HEK293 (cell line): ENCODE results near the gene SIGLEC12.

Experiments
- CTCF ChIA-PET: fragments of 350-600 bp; formaldehyde crosslinking; extraction: SDS; loops from one replicate; lab custom pipeline; 2021; ENCODE audit warnings: antibody characterized with exemption; lab: Yijun Ruan, JAX
- POLR2A ChIA-PET: fragments of 300-600 bp; formaldehyde crosslinking; extraction: SDS; loops from one replicate; lab custom pipeline; 2020; ENCODE audit warnings: antibody characterized with exemption, inconsistent platforms; lab: Yijun Ruan, JAX
- H3K27ac ChIP-seq: fragments of 200-500 bp; sonication (Bioruptor generic); 2 replicates; pipeline ENCODE4 v1.5.1; 2014; ENCODE audit warnings: low read depth, low read length, control low read depth, inconsistent platforms; ENCODE audit errors: extremely low read depth
- H3K36me3 ChIP-seq, 2 experiments: fragments of 200-500 bp in 1 of 2; sonication (Bioruptor generic) in 1 of 2; 1 replicate in 1 of 2; 2 replicates in 1 of 2; pipeline ENCODE4 v1.5.1; 2014 to 2017; ENCODE audit warnings: inconsistent platforms in 2 of 2, low read length in 2 of 2; ENCODE audit not compliant: control insufficient read depth in 2 of 2, insufficient read depth in 1 of 2
- H3K4me1 ChIP-seq: fragments of 200-500 bp; sonication (Bioruptor generic); 2 replicates; pipeline ENCODE4 v1.5.1; 2014; ENCODE audit warnings: mild to moderate bottlenecking, low read length, inconsistent platforms; ENCODE audit not compliant: control insufficient read depth, insufficient read depth
- H3K4me3 ChIP-seq: 2 replicates; pipeline ENCODE4 v1.5.1; 2011; ENCODE audit warnings: low read depth, mild to moderate bottlenecking, control low read depth, low read length, moderate library complexity
- H3K9me3 ChIP-seq: fragments of 200-500 bp; sonication (Bioruptor generic); 2 replicates; pipeline ENCODE4 v1.5.1; 2014; ENCODE audit warnings: low read depth, low read length, inconsistent platforms; ENCODE audit not compliant: control insufficient read depth, insufficient read depth
- TCF7L2 ChIP-seq: IDR thresholded peaks from 2 replicates; pipeline ENCODE4 v1.6.1; 2011; ENCODE audit warnings: low read depth, mild to moderate bottlenecking, inconsistent platforms, low read length, moderate library complexity, borderline replicate concordance
- TRIM28 ChIP-seq: IDR thresholded peaks from 2 replicates; pipeline ENCODE4 v1.6.1; 2011; ENCODE audit warnings: low read length, control low read depth, borderline replicate concordance
- ZNF112 ChIP-seq: fragments of 450-650 bp; formaldehyde crosslinking; IDR thresholded peaks from 2 replicates; pipeline ENCODE4 v1.5.0; 2017; ENCODE audit warnings: missing biosample characterization, missing genetic modification characterization
- ZNF211 ChIP-seq: fragments of 450-650 bp; formaldehyde crosslinking; IDR thresholded peaks from 2 replicates; pipeline ENCODE4 v1.5.1; 2016; ENCODE audit warnings: low read depth, missing biosample characterization, missing genetic modification characterization
- ZNF404 ChIP-seq: fragments of 450-650 bp; formaldehyde crosslinking; IDR thresholded peaks from 2 replicates; pipeline ENCODE4 v1.5.1; 2017; ENCODE audit warnings: missing biosample characterization, missing genetic modification characterization
- ZNF561 ChIP-seq: fragments of 450-650 bp; IDR thresholded peaks from 2 replicates; pipeline ENCODE4 v1.5.1; 2018; ENCODE audit warnings: missing biosample characterization, missing genetic modification characterization, borderline replicate concordance
- ZNF670 ChIP-seq: fragments of 450-650 bp; formaldehyde crosslinking; IDR thresholded peaks from 2 replicates; pipeline ENCODE4 v1.5.1; 2016; ENCODE audit warnings: missing biosample characterization, missing genetic modification characterization, low read depth
- ZNF843 ChIP-seq: fragments of 450-650 bp; formaldehyde crosslinking; IDR thresholded peaks from 2 replicates; pipeline ENCODE4 v1.5.1; 2016; ENCODE audit warnings: missing biosample characterization, missing genetic modification characterization
- ZSCAN30 ChIP-seq: fragments of 450-650 bp; IDR thresholded peaks from 2 replicates; pipeline ENCODE4 v1.5.1; 2018; ENCODE audit warnings: missing biosample characterization, mild to moderate bottlenecking, missing genetic modification characterization, moderate library complexity
- TF ChIP-seq, protein P1 (sequence below): IDR thresholded peaks from 2 replicates; pipeline ENCODE4 v1.6.1; 2011; ENCODE audit warnings: mild to moderate bottlenecking, low read depth, low read length, borderline replicate concordance
- TF ChIP-seq, protein P2 (sequence below): fragments of 450-650 bp; formaldehyde crosslinking; IDR thresholded peaks from 2 replicates; pipeline ENCODE4 v1.5.1; 2016; ENCODE audit warnings: missing biosample characterization, missing genetic modification characterization
- TF ChIP-seq, protein P3 (sequence below): fragments of 450-650 bp; formaldehyde crosslinking; IDR thresholded peaks from 2 replicates; pipeline ENCODE4 v1.5.1; 2017; ENCODE audit warnings: missing biosample characterization, missing genetic modification characterization
- TF ChIP-seq, protein P4 (sequence below): sonication (generic); formaldehyde crosslinking; IDR thresholded peaks from 2 replicates; pipeline ENCODE4 v1.8.1; 2022; ENCODE audit warnings: mild to moderate bottlenecking, moderate library complexity, missing genetic modification reagents
- TF ChIP-seq, protein P5 (sequence below): fragments of 450-650 bp; formaldehyde crosslinking; IDR thresholded peaks from 2 replicates; pipeline ENCODE4 v1.5.1; 2016; ENCODE audit warnings: missing biosample characterization, missing genetic modification characterization
- TF ChIP-seq, protein P6 (sequence below): fragments of 450-650 bp; formaldehyde crosslinking; IDR thresholded peaks from 2 replicates; pipeline ENCODE4 v1.5.1; 2016; ENCODE audit warnings: missing biosample characterization, missing genetic modification characterization
- TF ChIP-seq, protein P7 (sequence below): fragments of 450-650 bp; formaldehyde crosslinking; IDR thresholded peaks from 2 replicates; pipeline ENCODE4 v1.5.1; 2016; ENCODE audit warnings: missing biosample characterization, missing genetic modification characterization
- TF ChIP-seq, protein P8 (sequence below): fragments of 450-650 bp; formaldehyde crosslinking; IDR thresholded peaks from 2 replicates; pipeline ENCODE4 v1.5.1; 2017; ENCODE audit warnings: missing biosample characterization, missing genetic modification characterization

Gene SIGLEC12

DNA sequence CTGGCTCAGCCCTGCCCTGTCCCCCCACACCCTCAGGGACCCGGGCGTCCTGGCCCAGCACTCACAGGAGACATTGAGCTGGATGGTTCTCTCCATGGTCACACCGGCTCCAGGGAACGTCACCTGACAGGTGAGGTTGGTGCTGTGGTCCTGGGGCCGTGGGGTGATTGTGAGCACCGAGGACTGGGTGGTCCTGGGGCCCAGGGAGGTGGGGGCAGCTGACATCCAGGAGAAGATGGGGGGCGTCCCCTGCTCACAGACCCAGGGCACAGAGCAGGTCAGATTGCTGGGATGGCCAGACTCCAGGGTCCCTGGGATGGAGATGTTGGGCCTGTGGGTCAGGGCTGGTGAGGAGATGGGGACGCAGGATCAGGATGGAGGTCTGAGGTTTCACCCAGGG lies 29.0 kb upstream of the SIGLEC12 start:
- Histone ChIP-seq H3K4me1 (no peaks in the 10 kb centered on the region), H3K9me3 (no peaks in the 10 kb centered on the region), H3K36me3 (no peaks in the 10 kb centered on the region), H3K4me3 (no peak overlapping the region), H3K27ac (no peak overlapping the region)
- POLR2A ChIA-PET, result no interaction called here
- CTCF ChIA-PET, result interaction anchor here (1.5 kb wide), 1 partner anchor 15 kb away, joined by 4 read pairs; no protein-coding TSS in a partner anchor
- TF ChIP-seq, protein P1, sequence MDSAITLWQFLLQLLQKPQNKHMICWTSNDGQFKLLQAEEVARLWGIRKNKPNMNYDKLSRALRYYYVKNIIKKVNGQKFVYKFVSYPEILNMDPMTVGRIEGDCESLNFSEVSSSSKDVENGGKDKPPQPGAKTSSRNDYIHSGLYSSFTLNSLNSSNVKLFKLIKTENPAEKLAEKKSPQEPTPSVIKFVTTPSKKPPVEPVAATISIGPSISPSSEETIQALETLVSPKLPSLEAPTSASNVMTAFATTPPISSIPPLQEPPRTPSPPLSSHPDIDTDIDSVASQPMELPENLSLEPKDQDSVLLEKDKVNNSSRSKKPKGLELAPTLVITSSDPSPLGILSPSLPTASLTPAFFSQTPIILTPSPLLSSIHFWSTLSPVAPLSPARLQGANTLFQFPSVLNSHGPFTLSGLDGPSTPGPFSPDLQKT, result no peak
- TF ChIP-seq TRIM28, result no peak
- TF ChIP-seq, protein P2, sequence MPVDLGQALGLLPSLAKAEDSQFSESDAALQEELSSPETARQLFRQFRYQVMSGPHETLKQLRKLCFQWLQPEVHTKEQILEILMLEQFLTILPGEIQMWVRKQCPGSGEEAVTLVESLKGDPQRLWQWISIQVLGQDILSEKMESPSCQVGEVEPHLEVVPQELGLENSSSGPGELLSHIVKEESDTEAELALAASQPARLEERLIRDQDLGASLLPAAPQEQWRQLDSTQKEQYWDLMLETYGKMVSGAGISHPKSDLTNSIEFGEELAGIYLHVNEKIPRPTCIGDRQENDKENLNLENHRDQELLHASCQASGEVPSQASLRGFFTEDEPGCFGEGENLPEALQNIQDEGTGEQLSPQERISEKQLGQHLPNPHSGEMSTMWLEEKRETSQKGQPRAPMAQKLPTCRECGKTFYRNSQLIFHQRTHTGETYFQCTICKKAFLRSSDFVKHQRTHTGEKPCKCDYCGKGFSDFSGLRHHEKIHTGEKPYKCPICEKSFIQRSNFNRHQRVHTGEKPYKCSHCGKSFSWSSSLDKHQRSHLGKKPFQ (tag by site-specific recombination), result no peak
- TF ChIP-seq, protein P3, sequence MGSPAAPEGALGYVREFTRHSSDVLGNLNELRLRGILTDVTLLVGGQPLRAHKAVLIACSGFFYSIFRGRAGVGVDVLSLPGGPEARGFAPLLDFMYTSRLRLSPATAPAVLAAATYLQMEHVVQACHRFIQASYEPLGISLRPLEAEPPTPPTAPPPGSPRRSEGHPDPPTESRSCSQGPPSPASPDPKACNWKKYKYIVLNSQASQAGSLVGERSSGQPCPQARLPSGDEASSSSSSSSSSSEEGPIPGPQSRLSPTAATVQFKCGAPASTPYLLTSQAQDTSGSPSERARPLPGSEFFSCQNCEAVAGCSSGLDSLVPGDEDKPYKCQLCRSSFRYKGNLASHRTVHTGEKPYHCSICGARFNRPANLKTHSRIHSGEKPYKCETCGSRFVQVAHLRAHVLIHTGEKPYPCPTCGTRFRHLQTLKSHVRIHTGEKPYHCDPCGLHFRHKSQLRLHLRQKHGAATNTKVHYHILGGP (tag by site-specific recombination), result no peak
- TF ChIP-seq ZNF561 (tag by site-specific recombination), result no peak
- TF ChIP-seq, protein P4, sequence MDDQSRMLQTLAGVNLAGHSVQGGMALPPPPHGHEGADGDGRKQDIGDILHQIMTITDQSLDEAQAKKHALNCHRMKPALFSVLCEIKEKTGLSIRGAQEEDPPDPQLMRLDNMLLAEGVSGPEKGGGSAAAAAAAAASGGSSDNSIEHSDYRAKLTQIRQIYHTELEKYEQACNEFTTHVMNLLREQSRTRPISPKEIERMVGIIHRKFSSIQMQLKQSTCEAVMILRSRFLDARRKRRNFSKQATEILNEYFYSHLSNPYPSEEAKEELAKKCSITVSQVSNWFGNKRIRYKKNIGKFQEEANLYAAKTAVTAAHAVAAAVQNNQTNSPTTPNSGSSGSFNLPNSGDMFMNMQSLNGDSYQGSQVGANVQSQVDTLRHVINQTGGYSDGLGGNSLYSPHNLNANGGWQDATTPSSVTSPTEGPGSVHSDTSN (CRISPR knock-in tag), result no peak
- TF ChIP-seq ZNF843 (tag by site-specific recombination), result no peak
- TF ChIP-seq ZNF112 (tag by site-specific recombination), result no peak

DNA sequence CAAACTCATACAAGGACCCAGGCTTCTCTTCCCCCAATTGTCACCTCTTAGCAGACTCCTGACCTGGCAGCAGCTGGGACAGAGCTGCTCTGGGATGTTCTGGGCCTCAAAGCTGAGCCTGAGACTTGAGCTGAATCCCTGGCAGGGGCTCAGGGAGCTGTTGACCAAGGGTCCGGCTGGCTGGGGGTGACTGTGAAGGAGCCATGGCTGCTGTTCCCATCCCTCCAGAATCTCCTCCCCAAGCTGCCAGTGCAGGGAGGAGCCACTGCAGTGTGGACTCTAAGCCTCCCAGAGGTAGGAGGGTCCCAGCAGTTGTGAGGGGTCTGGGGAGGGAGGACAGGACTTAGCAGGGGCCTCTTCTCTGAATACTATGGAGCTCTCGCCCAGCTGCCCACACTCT lies 27.7 kb upstream of the SIGLEC12 start:
- CTCF ChIA-PET, result interaction anchor here (1.5 kb wide), 2 partner anchors 14 to 270 kb away, joined by 4 read pairs; no protein-coding TSS in a partner anchor
- no peak for TF ChIP-seq ZNF670 (tag by site-specific recombination)
- TF ChIP-seq TCF7L2, result no peak
- TF ChIP-seq, protein P5, sequence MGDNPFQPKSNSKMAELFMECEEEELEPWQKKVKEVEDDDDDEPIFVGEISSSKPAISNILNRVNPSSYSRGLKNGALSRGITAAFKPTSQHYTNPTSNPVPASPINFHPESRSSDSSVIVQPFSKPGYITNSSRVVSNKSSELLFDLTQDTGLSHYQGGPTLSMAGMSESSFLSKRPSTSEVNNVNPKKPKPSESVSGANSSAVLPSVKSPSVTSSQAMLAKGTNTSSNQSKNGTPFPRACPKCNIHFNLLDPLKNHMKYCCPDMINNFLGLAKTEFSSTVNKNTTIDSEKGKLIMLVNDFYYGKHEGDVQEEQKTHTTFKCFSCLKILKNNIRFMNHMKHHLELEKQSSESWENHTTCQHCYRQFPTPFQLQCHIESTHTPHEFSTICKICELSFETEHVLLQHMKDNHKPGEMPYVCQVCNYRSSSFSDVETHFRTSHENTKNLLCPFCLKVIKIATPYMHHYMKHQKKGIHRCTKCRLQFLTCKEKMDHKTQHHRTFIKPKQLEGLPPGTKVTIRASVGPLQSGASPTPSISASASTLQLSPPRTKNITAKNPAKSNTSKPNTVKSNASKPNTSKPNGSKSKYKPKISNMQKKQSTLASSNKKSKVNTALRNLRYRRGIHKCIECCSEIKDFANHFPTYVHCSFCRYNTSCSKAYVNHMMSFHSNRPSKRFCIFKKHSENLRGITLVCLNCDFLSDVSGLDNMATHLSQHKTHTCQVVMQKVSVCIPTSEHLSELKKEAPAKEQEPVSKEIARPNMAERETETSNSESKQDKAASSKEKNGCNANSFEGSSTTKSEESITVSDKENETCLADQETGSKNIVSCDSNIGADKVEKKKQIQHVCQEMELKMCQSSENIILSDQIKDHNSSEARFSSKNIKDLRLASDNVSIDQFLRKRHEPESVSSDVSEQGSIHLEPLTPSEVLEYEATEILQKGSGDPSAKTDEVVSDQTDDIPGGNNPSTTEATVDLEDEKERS (tag by site-specific recombination), result no peak
- no peak for TF ChIP-seq ZSCAN30 (tag by site-specific recombination)
- no peak for TF ChIP-seq ZNF404 (tag by site-specific recombination)
- TF ChIP-seq, protein P6, sequence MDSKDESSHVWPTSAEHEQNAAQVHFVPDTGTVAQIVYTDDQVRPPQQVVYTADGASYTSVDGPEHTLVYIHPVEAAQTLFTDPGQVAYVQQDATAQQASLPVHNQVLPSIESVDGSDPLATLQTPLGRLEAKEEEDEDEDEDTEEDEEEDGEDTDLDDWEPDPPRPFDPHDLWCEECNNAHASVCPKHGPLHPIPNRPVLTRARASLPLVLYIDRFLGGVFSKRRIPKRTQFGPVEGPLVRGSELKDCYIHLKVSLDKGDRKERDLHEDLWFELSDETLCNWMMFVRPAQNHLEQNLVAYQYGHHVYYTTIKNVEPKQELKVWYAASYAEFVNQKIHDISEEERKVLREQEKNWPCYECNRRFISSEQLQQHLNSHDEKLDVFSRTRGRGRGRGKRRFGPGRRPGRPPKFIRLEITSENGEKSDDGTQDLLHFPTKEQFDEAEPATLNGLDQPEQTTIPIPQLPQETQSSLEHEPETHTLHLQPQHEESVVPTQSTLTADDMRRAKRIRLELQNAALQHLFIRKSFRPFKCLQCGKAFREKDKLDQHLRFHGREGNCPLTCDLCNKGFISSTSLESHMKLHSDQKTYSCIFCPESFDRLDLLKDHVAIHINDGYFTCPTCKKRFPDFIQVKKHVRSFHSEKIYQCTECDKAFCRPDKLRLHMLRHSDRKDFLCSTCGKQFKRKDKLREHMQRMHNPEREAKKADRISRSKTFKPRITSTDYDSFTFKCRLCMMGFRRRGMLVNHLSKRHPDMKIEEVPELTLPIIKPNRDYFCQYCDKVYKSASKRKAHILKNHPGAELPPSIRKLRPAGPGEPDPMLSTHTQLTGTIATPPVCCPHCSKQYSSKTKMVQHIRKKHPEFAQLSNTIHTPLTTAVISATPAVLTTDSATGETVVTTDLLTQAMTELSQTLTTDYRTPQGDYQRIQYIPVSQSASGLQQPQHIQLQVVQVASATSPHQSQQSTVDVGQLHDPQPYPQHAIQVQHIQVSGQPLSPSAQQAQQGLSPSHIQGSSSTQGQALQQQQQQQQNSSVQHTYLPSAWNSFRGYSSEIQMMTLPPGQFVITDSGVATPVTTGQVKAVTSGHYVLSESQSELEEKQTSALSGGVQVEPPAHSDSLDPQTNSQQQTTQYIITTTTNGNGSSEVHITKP, result no peak
- TF ChIP-seq, protein P7, sequence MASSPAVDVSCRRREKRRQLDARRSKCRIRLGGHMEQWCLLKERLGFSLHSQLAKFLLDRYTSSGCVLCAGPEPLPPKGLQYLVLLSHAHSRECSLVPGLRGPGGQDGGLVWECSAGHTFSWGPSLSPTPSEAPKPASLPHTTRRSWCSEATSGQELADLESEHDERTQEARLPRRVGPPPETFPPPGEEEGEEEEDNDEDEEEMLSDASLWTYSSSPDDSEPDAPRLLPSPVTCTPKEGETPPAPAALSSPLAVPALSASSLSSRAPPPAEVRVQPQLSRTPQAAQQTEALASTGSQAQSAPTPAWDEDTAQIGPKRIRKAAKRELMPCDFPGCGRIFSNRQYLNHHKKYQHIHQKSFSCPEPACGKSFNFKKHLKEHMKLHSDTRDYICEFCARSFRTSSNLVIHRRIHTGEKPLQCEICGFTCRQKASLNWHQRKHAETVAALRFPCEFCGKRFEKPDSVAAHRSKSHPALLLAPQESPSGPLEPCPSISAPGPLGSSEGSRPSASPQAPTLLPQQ (tag by site-specific recombination), result no peak
- TF ChIP-seq, protein P8, sequence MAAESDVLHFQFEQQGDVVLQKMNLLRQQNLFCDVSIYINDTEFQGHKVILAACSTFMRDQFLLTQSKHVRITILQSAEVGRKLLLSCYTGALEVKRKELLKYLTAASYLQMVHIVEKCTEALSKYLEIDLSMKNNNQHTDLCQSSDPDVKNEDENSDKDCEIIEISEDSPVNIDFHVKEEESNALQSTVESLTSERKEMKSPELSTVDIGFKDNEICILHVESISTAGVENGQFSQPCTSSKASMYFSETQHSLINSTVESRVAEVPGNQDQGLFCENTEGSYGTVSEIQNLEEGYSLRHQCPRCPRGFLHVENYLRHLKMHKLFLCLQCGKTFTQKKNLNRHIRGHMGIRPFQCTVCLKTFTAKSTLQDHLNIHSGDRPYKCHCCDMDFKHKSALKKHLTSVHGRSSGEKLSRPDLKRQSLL (tag by site-specific recombination), result no peak
- TF ChIP-seq ZNF211, result no peak

More for the DNA sequence above, 27.7 kb upstream of the SIGLEC12 start:
- Histone ChIP-seq H3K27ac (no peak overlapping the region), H3K9me3 (no peaks in the 10 kb centered on the region), H3K4me3 (no peak overlapping the region), H3K36me3 (no peaks in the 10 kb centered on the region), H3K4me1 (no peaks in the 10 kb centered on the region)
- POLR2A ChIA-PET, result no interaction called here
